K562 (cell line): ENCODE results near the gene GJE1. TPM values are rescaled to one million over a fixed set of nuclear protein-coding genes. Genes with fewer than 3 reads are reported as not detected.

ENCODE experiments used
- BRD9 ChIP-seq: fragments of 450-650 bp; IDR thresholded peaks from 2 replicates; pipeline ENCODE4 v1.6.1; 2018; ENCODE audit warnings: low read depth; ENCODE audit not compliant: partially characterized antibody
- KLF1 ChIP-seq: fragments of 450-650 bp; IDR thresholded peaks from 2 replicates; pipeline ENCODE4 v1.6.1; 2016; ENCODE audit warnings: missing genetic modification characterization, missing compliant biosample characterization
- LARP7 ChIP-seq: fragments of 450-650 bp; IDR thresholded peaks from 2 replicates; pipeline ENCODE4 v1.6.1; 2016
- MTA1 ChIP-seq: fragments of 450-650 bp; IDR thresholded peaks from 2 replicates; pipeline ENCODE4 v1.6.1; 2017; ENCODE audit warnings: borderline replicate concordance
- ZBTB12 ChIP-seq: fragments of 250-450 bp; sonication (Bioruptor Pico); IDR thresholded peaks from 2 replicates; pipeline ENCODE4 v1.4.0; 2020
- ZNF253 ChIP-seq: fragments of 250-450 bp; sonication (Bioruptor Pico); conservative IDR thresholded peaks from 2 replicates; pipeline ENCODE4 v1.6.1; 2021; ENCODE audit warnings: mild to moderate bottlenecking
- polyA plus RNA-seq, 8 experiments: library from polyadenylated mRNA; depleted of rRNA in 4 of 8; stranded (reverse) in 5 of 8; unstranded in 3 of 8; fragments of >200 nt; fragmentation: Nextera tagmentation in 2 of 8; fragmentation: Illumina TruSeq in 1 of 8; extraction: Ambion mirVana in 2 of 8; extraction: Trizol in 1 of 8; gene quantifications; 2 replicates each; pipeline versions ENCODE4 v1.2.1 to v1.2.3, GENCODE V29; 2011 to 2014; ENCODE audit warnings: inconsistent platforms in 1 of 8, missing spikeins in 1 of 8
- total RNA-seq, 7 experiments: library from RNA; depleted of rRNA in 6 of 7; stranded (reverse); fragments of >200 nt in 6 of 7; fragmentation: Illumina TruSeq in 2 of 7; extraction: Trizol in 2 of 7; gene quantifications; 2 replicates each; pipeline versions ENCODE4 v1.2.1 to v1.2.3, GENCODE V29; 2011 to 2021; ENCODE audit warnings: low replicate concordance in 1 of 7
- TF ChIP-seq, protein P1 (sequence below): fragments of 450-650 bp; IDR thresholded peaks from 2 replicates; pipeline ENCODE4 v1.6.1; 2016; ENCODE audit warnings: low read depth

The GJE1 gene
- total and polyA plus RNA-seq, 9 of the 15 experiments (the other 6 are each of a cell fraction or from before 2014, with no cell fraction given) = not detected

- TF ChIP-seq, protein P1, sequence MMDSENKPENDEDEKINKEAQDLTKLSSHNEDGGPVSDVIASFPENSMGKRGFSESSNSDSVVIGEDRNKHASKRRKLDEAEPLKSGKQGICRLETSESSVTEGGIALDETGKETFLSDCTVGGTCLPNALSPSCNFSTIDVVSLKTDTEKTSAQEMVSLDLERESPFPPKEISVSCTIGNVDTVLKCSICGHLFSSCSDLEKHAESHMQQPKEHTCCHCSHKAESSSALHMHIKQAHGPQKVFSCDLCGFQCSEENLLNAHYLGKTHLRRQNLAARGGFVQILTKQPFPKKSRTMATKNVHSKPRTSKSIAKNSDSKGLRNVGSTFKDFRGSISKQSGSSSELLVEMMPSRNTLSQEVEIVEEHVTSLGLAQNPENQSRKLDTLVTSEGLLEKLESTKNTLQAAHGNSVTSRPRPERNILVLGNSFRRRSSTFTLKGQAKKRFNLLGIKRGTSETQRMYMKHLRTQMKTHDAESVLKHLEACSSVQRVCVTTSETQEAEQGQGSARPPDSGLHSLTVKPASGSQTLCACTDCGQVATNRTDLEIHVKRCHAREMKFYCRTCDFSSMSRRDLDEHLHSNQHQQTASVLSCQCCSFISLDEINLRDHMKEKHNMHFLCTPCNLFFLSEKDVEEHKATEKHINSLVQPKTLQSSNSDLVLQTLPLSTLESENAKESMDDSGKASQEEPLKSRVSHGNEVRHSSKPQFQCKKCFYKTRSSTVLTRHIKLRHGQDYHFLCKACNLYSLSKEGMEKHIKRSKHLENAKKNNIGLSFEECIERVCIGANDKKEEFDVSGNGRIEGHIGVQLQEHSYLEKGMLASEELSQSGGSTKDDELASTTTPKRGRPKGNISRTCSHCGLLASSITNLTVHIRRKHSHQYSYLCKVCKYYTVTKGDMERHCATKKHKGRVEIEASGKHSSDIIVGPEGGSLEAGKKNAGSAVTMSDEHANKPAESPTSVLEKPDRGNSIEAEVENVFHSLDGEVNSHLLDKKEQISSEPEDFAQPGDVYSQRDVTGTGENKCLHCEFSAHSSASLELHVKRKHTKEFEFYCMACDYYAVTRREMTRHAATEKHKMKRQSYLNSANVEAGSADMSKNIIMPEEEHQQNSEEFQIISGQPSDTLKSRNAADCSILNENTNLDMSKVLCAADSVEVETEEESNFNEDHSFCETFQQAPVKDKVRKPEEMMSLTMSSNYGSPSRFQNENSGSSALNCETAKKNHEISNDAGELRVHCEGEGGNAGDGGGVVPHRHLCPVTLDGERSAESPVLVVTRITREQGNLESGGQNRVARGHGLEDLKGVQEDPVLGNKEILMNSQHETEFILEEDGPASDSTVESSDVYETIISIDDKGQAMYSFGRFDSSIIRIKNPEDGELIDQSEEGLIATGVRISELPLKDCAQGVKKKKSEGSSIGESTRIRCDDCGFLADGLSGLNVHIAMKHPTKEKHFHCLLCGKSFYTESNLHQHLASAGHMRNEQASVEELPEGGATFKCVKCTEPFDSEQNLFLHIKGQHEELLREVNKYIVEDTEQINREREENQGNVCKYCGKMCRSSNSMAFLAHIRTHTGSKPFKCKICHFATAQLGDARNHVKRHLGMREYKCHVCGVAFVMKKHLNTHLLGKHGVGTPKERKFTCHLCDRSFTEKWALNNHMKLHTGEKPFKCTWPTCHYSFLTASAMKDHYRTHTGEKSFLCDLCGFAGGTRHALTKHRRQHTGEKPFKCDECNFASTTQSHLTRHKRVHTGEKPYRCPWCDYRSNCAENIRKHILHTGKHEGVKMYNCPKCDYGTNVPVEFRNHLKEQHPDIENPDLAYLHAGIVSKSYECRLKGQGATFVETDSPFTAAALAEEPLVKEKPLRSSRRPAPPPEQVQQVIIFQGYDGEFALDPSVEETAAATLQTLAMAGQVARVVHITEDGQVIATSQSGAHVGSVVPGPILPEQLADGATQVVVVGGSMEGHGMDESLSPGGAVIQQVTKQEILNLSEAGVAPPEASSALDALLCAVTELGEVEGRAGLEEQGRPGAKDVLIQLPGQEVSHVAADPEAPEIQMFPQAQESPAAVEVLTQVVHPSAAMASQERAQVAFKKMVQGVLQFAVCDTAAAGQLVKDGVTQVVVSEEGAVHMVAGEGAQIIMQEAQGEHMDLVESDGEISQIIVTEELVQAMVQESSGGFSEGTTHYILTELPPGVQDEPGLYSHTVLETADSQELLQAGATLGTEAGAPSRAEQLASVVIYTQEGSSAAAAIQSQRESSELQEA = no peak
- TF ChIP-seq LARP7 = no peak
- TF ChIP-seq ZBTB12 = no peak
- TF ChIP-seq ZNF253 (CRISPR knock-in tag) = no peak
- TF ChIP-seq KLF1 (tag) = no peak
- no peak for TF ChIP-seq BRD9
- TF ChIP-seq MTA1 = no peak
These were observed 51.6 kb downstream of the GJE1 start (continued) for GRCh38 chr6:142184307-142184706.

Other genes with a start within 250 kb of the GJE1 start
- gene NMBR, start 14.2 kb downstream of the GJE1 start, total RNA-seq (2014; rRNA removed) = not detected in 2 replicates
- gene NMBR, start 14.2 kb downstream of the GJE1 start, total RNA-seq (2014; rRNA removed; fragmentation: Illumina TruSeq; extraction: Trizol) = not detected in 2 replicates
- not detected in 2 replicates for gene NMBR, start 14.2 kb downstream of the GJE1 start, total RNA-seq (2015; rRNA removed; fragmentation: Illumina TruSeq; extraction: Trizol)
- not detected in 2 replicates for gene NMBR, start 14.2 kb downstream of the GJE1 start, total RNA-seq (2021)
- gene NMBR, start 14.2 kb downstream of the GJE1 start, polyA plus RNA-seq (2011; rRNA removed) = not detected in 2 replicates
- not detected in 2 replicates for gene NMBR, start 14.2 kb downstream of the GJE1 start, polyA plus RNA-seq (2014; fragmentation: Illumina TruSeq; extraction: Trizol)
- gene NMBR, start 14.2 kb downstream of the GJE1 start, polyA plus RNA-seq (2014; fragmentation: Nextera tagmentation; extraction: Ambion mirVana) = not detected
- not detected in 2 replicates for gene NMBR, start 14.2 kb downstream of the GJE1 start, polyA plus RNA-seq (2014; rRNA removed)
- gene VTA1, start 14.3 kb downstream of the GJE1 start, total RNA-seq (2014; rRNA removed) = 47.8 and 56.8 TPM in 2 replicates
- gene VTA1, start 14.3 kb downstream of the GJE1 start, total RNA-seq (2014; rRNA removed; fragmentation: Illumina TruSeq; extraction: Trizol) = 84.6 and 92.9 TPM in 2 replicates
- gene VTA1, start 14.3 kb downstream of the GJE1 start, total RNA-seq (2015; rRNA removed; fragmentation: Illumina TruSeq; extraction: Trizol) = 77.1 and 83.9 TPM in 2 replicates
- 59.8 and 66.2 TPM in 2 replicates for gene VTA1, start 14.3 kb downstream of the GJE1 start, total RNA-seq (2021)
- gene VTA1, start 14.3 kb downstream of the GJE1 start, polyA plus RNA-seq (2011; rRNA removed) = 109 and 137 TPM in 2 replicates
- 91.7 and 120 TPM in 2 replicates for gene VTA1, start 14.3 kb downstream of the GJE1 start, polyA plus RNA-seq (2014; fragmentation: Illumina TruSeq; extraction: Trizol)
- gene VTA1, start 14.3 kb downstream of the GJE1 start, polyA plus RNA-seq (2014; fragmentation: Nextera tagmentation; extraction: Ambion mirVana) = 100 to 1,000 TPM; 163 to 182 TPM
- gene VTA1, start 14.3 kb downstream of the GJE1 start, polyA plus RNA-seq (2014; rRNA removed) = 65.5 and 67.4 TPM in 2 replicates
- gene ADGRG6, start 169.1 kb downstream of the GJE1 start, total RNA-seq (2014; rRNA removed) = under 0.01 and 0.05 TPM in 2 replicates
- gene ADGRG6, start 169.1 kb downstream of the GJE1 start, total RNA-seq (2014; rRNA removed; fragmentation: Illumina TruSeq; extraction: Trizol) = under 0.01 TPM in 1 of 2 replicates, not detected in the other
- not detected in 2 replicates for gene ADGRG6, start 169.1 kb downstream of the GJE1 start, total RNA-seq (2015; rRNA removed; fragmentation: Illumina TruSeq; extraction: Trizol)
- gene ADGRG6, start 169.1 kb downstream of the GJE1 start, total RNA-seq (2021) = 0.11 and 0.13 TPM in 2 replicates
- 0.04 and 0.06 TPM in 2 replicates for gene ADGRG6, start 169.1 kb downstream of the GJE1 start, polyA plus RNA-seq (2011; rRNA removed)
- not detected in 2 replicates for gene ADGRG6, start 169.1 kb downstream of the GJE1 start, polyA plus RNA-seq (2014; fragmentation: Illumina TruSeq; extraction: Trizol)
- not detected for gene ADGRG6, start 169.1 kb downstream of the GJE1 start, polyA plus RNA-seq (2014; fragmentation: Nextera tagmentation; extraction: Ambion mirVana)
- gene ADGRG6, start 169.1 kb downstream of the GJE1 start, polyA plus RNA-seq (2014; rRNA removed) = not detected in 2 replicates